Hepatocyte (in vitro differentiated cells): ENCODE results near the gene CDK18. TPM values are rescaled to one million over a fixed set of nuclear protein-coding genes. Genes with fewer than 3 reads are reported as not detected.

Source experiments
- DNase-seq: peaks from one replicate; pipeline ENCODE4 v3.0.0-alpha.2; 2016; ENCODE audit warnings: low spot score
- H2AFZ ChIP-seq: fragments of 200-600 bp; sonication (generic); 2 replicates; pipeline ENCODE4 v1.6.0; 2016; ENCODE audit warnings: antibody characterized with exemption, mild to moderate bottlenecking
- H3K27ac ChIP-seq: fragments of 200-600 bp; sonication (generic); 2 replicates; pipeline ENCODE4 v1.5.1; 2016; ENCODE audit warnings: mild to moderate bottlenecking
- H3K27me3 ChIP-seq: fragments of 200-600 bp; sonication (generic); 2 replicates; pipeline ENCODE4 v1.6.1; 2016
- H3K36me3 ChIP-seq: fragments of 200-600 bp; sonication (generic); replicated peaks from 2 replicates; pipeline ENCODE4 v1.5.1; 2016; ENCODE audit warnings: low read depth; ENCODE audit not compliant: insufficient read depth
- H3K4me1 ChIP-seq: fragments of 200-600 bp; sonication (generic); 2 replicates; pipeline ENCODE4 v1.5.1; 2016; ENCODE audit warnings: mild to moderate bottlenecking, moderate library complexity; ENCODE audit not compliant: insufficient read depth
- H3K4me2 ChIP-seq: fragments of 200-600 bp; sonication (generic); 2 replicates; pipeline ENCODE4 v1.6.0; 2016
- H3K4me3 ChIP-seq: fragments of 200-600 bp; sonication (generic); 2 replicates; pipeline ENCODE4 v1.5.1; 2016; ENCODE audit warnings: mild to moderate bottlenecking
- H3K79me2 ChIP-seq: fragments of 200-600 bp; sonication (generic); 2 replicates; pipeline ENCODE4 v1.6.0; 2017; ENCODE audit warnings: mild to moderate bottlenecking
- H3K9me2 ChIP-seq: fragments of 200-600 bp; sonication (generic); replicated peaks from 2 replicates; pipeline ENCODE4 v1.6.0; 2017; ENCODE audit warnings: mild to moderate bottlenecking; ENCODE audit not compliant: insufficient read depth
- H3K9me3 ChIP-seq: fragments of 200-600 bp; sonication (generic); 2 replicates; pipeline ENCODE4 v1.5.1; 2016; ENCODE audit warnings: low read depth, mild to moderate bottlenecking
- H4K20me1 ChIP-seq: fragments of 200-600 bp; sonication (generic); 2 replicates; pipeline ENCODE4 v1.6.0; 2016; ENCODE audit warnings: mild to moderate bottlenecking; ENCODE audit not compliant: insufficient read depth, poor library complexity, severe bottlenecking
- EZH2 ChIP-seq: fragments of 200-600 bp; sonication (generic); IDR thresholded peaks from 2 replicates; pipeline ENCODE4 v1.6.1; 2016; ENCODE audit warnings: antibody characterized with exemption, mild to moderate bottlenecking, borderline replicate concordance
- EZH2phosphoT487 ChIP-seq: fragments of 200-600 bp; sonication (generic); IDR thresholded peaks from one replicate; pipeline ENCODE4 v1.6.1; 2018; ENCODE audit warnings: antibody characterized with exemption, mild to moderate bottlenecking, low read depth, moderate library complexity; ENCODE audit not compliant: unreplicated experiment, severe bottlenecking
- WGBS: methylation state at CpG from one replicate; pipeline ENCODE4 v1.1.6; 2016; ENCODE audit warnings: low lambda C conversion rate; ENCODE audit errors: missing lambda C conversion rate; 5-methylcytosine and 5-hydroxymethylcytosine counted together
- polyA plus RNA-seq: library from polyadenylated mRNA; unstranded; fragments of >200 nt; fragmentation: Nextera tagmentation; extraction: Ambion mirVana; gene quantifications from 2 replicates; pipeline ENCODE4 v1.2.1, GENCODE V29; 2016
- total RNA-seq: library from RNA; depleted of rRNA; stranded (reverse); fragments of >200 nt; gene quantifications from 2 replicates; pipeline ENCODE4 v1.2.3, GENCODE V29; 2014
- TF ChIP-seq, protein P1 (sequence below): fragments of 200-600 bp; sonication (generic); IDR thresholded peaks from 2 replicates; pipeline ENCODE4 v1.5.1; 2016; ENCODE audit warnings: antibody characterized with exemption, mild to moderate bottlenecking; ENCODE audit not compliant: poor library complexity

The CDK18 gene
- total and polyA plus RNA-seq, 2 experiments from 2014 or later = 8.0 to 16.7 TPM

DNA sequence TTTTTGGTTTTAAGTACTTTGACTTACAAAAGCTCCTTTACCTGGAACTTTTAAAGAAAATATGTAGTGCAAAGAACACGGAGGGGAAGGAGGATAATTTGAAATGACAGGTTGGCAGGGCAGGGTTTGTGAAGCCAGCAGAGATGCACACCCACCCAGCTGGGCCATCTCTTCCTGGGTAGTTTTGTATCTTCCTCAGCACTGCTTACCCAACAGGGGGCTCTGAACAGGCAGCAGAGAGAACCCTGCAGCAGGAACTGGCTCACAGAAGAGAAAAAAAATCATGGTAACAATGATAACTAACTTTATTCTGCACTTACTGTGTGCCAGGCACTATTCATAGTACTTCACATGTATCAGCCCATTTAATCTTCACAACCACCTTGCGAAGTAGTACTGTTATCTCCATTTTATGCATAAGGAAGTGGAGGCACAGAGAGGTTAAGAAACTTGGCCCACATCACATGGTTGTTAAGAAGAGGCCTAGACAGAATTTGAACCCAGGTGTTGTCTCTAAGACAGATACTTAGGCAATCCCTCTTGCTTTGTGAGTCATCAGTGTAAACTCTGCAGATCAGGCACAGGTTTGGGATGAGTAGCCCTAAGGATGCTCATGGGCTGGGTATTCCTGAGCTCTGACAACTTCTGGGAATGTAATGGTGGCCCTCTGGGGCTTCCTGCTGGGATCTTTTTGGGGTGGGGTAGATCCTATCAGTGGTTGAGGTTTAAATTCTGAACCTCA, 66.5 kb downstream of the CDK18 start:
- Histone ChIP-seq H3K27me3 (peaks cover 64% of the 10 kb centered on the region), H3K4me3 (no peak overlapping the region), H3K4me1 (no peaks in the 10 kb centered on the region), H3K9me3 (no peaks in the 10 kb centered on the region), H3K36me3 (no peaks in the 10 kb centered on the region), H2AFZ (no peak overlapping the region), H3K9me2 (no peaks in the 10 kb centered on the region), H3K4me2 (no peak overlapping the region), H3K27ac (no peak overlapping the region), H4K20me1 (no peaks in the 10 kb centered on the region), H3K79me2 (no peaks in the 10 kb centered on the region)
- TF ChIP-seq EZH2 = no peak
- no peak for TF ChIP-seq EZH2phosphoT487
- TF ChIP-seq, protein P1, sequence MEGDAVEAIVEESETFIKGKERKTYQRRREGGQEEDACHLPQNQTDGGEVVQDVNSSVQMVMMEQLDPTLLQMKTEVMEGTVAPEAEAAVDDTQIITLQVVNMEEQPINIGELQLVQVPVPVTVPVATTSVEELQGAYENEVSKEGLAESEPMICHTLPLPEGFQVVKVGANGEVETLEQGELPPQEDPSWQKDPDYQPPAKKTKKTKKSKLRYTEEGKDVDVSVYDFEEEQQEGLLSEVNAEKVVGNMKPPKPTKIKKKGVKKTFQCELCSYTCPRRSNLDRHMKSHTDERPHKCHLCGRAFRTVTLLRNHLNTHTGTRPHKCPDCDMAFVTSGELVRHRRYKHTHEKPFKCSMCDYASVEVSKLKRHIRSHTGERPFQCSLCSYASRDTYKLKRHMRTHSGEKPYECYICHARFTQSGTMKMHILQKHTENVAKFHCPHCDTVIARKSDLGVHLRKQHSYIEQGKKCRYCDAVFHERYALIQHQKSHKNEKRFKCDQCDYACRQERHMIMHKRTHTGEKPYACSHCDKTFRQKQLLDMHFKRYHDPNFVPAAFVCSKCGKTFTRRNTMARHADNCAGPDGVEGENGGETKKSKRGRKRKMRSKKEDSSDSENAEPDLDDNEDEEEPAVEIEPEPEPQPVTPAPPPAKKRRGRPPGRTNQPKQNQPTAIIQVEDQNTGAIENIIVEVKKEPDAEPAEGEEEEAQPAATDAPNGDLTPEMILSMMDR = no peak
- DNase-seq = no peak
- 77% methylated on average over 2 of the region's 2 CpGs for WGBS

DNA sequence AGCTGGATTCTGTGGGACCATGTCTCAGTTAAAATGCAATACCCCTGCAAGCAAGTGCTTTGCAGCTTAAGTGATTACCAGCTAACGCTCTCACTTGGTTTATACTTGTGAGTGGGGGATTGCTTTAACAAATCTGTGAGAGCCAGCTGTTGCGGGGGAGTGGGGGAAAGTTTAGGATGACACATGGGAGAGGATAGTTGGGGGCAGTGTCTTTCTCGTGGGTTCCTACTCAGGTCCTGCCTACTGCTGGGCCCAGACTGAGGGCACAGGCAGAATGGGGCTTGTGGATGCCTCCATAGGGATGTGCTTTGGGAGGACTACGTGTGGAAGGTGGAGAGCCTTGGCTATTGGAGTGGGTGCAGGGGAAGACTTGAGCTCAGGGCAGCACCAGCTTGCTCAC, 67.3 kb downstream of the CDK18 start:
- Histone ChIP-seq H3K27ac (no peak overlapping the region), H2AFZ (no peak overlapping the region), H3K4me3 (no peak overlapping the region), H3K36me3 (no peaks in the 10 kb centered on the region), H3K4me2 (no peak overlapping the region), H3K9me3 (no peaks in the 10 kb centered on the region), H3K27me3 (peaks cover 58% of the 10 kb centered on the region), H3K79me2 (no peaks in the 10 kb centered on the region), H3K9me2 (no peaks in the 10 kb centered on the region), H4K20me1 (no peaks in the 10 kb centered on the region), H3K4me1 (no peaks in the 10 kb centered on the region)
- TF ChIP-seq, protein P1 = no peak
- TF ChIP-seq EZH2 (no peak), EZH2phosphoT487 (no peak)
- WGBS = 57% methylated on average over 4 of the region's 4 CpGs
- DNase-seq = no peak

DNA sequence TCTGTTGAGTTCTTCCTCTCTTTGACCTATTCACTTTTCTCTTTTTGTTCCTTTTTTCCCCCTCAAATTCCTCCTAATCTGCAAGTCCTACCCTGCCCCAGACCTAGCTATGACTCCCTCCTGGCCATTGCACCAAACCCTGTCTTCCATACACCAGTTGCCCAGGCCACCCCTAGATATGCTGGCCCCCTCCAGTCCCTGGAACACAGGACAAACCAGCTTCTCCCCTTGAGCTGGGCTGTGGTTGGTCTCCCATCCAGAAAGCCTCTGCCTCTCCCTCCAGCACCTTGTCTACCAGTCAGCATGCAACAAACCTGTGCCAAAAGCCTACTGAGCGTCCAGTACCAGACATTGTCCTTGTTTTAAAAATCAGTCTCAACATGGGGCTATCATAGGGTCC, 68.0 kb downstream of the CDK18 start:
- Histone ChIP-seq H3K27me3 (peaks cover 56% of the 10 kb centered on the region), H3K9me3 (no peaks in the 10 kb centered on the region), H2AFZ (no peak overlapping the region), H3K4me3 (no peak overlapping the region), H3K79me2 (no peaks in the 10 kb centered on the region), H3K4me2 (no peak overlapping the region), H3K4me1 (no peaks in the 10 kb centered on the region), H4K20me1 (no peaks in the 10 kb centered on the region), H3K27ac (no peak overlapping the region), H3K9me2 (no peaks in the 10 kb centered on the region), H3K36me3 (no peaks in the 10 kb centered on the region)
- DNase-seq = no peak
- TF ChIP-seq EZH2 (no peak), EZH2phosphoT487 (no peak)
- TF ChIP-seq, protein P1 = no peak
- 89% methylated on average over 1 of the region's 1 CpG for WGBS
